Measurements from ENCODE around the gene SNAI3.

Gene SNAI3

DNA sequence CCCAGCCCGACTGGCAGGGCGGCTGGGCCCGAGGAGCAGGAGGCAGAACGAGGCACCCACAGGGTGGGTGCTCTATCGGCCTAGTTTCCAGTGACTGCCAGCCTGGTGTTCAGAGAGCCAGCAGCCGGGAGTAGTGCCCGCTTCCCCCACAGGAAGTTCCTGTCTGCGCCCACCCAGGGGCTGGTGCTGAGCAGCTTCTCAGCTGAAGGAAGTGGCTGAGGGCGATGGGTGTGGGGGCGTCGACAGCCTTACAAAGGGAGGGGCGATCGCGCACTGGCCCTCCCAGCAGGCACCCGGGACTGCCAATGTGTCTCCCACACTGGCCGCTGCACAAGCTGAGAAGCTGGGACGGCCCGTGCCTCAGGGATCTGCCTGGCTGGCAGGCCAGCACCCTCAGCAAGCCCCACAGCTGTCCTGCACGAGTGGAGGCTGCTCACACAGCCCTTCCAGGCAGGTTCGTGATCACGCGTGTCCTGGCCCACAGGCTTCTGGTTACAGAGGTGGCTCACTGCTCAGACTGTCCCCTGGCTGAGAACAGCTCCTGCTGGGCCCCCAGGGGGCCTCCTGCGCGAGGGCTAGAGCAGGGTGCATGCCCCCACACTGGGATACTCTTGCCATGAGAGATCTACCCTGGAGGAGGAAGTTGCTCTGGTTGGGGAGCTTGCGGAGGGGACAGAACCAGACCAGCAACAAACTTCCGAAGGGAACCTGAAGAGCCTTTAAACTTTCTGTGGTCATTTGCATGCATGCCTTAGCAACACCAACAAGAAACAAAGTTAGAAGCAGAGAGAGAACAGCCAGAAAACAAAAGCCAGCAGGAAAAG is 17.4 kb upstream of the SNAI3 start:
- TF ChIP-seq ZNF274 (IDR thresholded peaks at IDR 0.05; ENCODE audit: low read depth, low read length), result no peak
- H3K4me3 ChIP-seq (ENCODE audit: low read length), result peak overlapping the region; percentile 44; the same call in 1 of the 2 replicates

DNA sequence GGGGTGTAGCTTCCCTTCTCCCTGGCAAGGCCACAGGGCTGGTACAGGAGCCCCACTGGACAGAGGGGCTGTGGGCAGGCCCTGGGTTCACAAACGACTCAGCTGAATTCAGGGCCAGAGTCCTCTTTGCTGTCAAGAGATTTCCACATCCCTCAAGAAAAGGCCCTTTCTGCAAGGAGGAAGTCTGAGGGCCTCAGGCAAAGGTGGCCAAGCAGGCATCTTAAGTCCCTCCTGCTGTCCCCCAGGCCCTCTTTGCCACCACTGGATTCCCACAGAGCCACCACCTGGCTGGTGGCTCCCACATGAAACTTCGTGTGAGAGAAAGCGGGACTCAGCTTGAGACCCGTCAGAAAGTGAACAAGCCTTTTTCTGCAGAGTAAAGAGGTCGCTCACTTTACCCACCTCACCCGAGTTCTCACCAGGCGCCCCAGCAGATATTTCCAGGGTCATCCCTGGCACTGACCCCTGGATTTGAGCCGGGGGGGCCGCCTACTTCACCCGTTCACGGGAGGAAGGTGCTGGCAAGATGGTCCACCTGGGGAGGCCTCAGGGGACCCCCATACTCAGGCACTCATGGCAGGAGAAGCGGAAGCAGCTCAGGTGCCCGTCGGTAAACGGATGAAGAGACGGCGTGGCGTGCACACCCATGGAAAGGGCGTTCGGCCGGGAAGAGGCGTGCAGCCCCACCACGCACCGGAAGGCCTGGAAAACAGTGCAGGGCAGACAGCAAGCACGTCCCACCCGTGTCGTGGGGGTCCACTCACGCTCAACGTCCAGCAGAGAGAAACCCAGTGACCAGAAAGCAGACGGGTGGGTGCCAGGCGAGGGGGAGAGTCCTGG is 16.3 kb upstream of the SNAI3 start:
- peak overlapping the region; percentile 44; the same call in 1 of the 2 replicates for H3K4me3 ChIP-seq (ENCODE audit: low read length)
- TF ChIP-seq ZNF274 (IDR thresholded peaks at IDR 0.05; ENCODE audit: low read depth, low read length), result no peak

DNA sequence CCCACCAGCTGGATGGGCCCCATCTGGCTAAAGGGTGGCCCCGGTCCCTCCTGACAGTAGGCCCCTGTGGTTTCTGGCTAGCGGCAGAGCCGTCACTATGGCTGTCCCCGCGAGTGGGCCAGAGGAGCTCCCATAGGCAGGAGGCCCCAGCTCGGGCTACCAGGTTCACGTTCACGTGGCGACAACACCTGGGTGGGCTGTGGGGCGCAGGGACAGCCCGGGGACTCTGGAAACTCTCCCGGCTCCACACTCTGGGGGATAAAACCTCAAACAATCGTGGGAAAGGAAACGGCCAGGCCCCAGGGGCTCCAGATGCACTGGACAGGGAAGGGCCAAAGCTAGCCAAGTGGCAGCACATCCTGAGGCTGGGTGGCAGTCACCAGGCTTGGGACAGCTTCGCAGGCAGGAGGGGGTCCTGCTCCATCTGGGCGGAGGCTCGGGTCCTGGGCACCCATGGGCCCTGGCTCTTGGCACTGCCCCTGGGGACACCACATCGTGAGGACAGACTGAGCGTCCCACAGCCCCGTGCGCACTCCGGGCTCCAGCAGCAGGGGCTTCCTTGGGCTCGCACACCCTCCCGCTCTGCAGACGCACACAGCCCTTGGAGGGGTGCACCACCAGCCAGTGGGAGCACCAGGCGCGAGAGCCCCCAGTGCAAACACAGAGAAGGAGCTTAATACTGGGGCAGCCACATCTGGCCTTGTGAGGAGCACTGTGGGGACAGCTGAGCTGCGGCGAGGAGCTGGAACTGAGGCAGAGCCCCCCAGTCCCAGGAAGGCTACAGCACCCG is 15.5 kb upstream of the SNAI3 start:
- peak overlapping the region; percentile 24; the same call in 1 of the 2 replicates for H3K4me3 ChIP-seq (ENCODE audit: low read length)

DNA sequence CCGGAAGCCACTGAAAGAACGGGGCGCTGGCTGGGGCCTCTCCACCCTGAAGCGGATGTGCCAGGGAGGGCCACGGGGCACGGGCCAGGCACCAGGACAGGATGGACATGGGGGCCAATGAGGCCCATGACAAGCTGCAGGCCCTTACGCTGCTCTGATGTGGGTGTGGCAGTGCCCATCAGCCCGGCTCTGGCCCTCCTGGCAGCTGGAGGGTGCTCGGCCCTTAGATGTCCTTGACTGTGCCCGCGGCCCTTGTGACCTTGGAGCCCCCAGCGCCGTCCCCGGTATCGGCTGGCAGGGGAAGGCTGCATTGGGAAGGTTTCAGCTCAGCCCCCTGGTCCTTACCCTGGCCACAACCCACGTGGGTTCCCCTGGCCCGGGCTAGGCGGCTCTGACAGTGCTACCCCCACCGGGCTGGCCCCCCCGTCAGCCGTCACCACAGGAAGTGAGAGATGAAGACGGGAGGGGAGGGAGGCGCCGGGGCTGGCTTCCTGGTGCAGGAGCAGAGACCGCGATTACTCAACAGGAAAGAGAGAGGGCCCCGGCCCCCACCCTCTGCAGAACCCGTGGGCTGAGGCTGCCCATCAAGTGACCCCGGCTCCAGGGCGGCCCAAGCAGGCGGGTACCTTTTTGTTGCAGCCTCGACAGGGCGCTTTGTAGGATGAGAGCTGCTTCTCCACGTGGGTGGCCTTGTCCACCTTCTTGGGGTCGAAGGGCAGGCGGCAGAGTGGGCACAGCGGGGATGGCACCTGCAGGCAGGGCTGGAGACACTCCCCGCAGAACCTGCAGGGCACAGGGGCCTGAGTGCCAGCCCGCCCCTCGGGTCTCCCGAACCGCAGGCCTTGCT is 14.6 kb upstream of the SNAI3 start:
- no peak for TF ChIP-seq ZNF274 (IDR thresholded peaks at IDR 0.05; ENCODE audit: low read depth, low read length)
- H3K4me3 ChIP-seq (ENCODE audit: low read length), result peak overlapping the region; percentile 24; the same call in 1 of the 2 replicates

More for the DNA sequence above, 15.5 kb upstream of the SNAI3 start:
- TF ChIP-seq ZNF274 (IDR thresholded peaks at IDR 0.05; ENCODE audit: low read depth, low read length), result no peak

DNA sequence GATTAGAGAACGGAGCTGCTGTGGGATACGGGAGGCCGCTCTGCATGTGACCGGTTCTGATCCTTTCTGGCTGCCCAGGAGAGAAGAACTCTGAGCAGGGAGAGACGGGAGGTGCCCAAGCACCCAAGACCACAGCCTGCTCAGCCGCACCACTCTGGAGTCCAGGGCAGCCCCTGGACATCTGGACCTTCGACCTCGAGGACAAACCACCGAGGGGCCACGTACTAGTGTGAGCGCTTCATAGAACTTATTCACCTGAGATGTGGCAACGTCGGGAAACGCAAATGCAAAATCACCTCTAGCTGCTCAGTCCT is 14.0 kb upstream of the SNAI3 start:
- TF ChIP-seq ZNF274 (IDR thresholded peaks at IDR 0.05; ENCODE audit: low read depth, low read length), result no peak
- no peak overlapping the region; the same call in 1 of the 2 replicates for H3K4me3 ChIP-seq (ENCODE audit: low read length)

DNA sequence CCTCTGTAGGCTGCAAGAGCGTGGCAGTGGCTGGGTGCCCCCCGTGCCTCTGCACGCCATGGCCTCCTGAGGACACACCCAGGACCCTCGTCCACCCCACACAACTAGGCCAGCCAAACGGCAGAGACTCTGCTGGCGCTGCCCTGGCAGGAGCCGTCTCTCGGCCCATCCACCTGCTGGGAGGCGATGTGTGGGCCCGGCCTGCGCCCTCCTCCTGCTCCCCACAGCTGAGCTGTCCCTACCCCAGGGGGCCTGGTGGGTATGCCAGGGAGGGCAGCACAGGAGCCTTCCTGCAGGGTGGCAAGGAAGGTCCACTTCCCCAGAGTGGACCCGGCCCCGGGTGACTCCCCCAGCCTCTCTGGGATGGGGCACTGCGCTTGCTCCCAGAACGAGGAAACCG is 12.9 kb upstream of the SNAI3 start:
- no peak overlapping the region for H3K4me3 ChIP-seq (ENCODE audit: low read length)
- no peak for TF ChIP-seq ZNF274 (IDR thresholded peaks at IDR 0.05; ENCODE audit: low read depth, low read length)

DNA sequence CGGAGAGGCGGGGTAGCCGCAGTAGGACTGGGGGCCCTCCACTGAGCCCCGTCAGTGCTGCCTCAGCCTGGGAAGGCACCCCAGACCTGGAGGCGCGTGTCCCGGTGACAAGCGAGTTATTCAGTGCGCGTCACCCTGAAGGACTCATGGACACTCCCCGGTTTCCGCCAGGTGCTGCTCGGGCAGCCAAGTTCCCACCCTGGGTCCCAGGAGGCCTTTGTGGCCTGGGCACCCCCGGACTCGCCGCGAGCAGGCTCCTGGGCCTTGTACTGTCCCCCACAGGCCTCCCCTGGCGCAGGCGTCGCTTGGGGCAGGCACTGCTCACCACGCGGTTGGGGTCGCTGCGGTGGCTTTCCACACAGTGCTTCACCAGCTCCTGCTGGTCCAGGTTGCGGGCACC is 12.3 kb upstream of the SNAI3 start:
- TF ChIP-seq ZNF274 (IDR thresholded peaks at IDR 0.05; ENCODE audit: low read depth, low read length), result no peak
- H3K4me3 ChIP-seq (ENCODE audit: low read length), result no peak overlapping the region

DNA sequence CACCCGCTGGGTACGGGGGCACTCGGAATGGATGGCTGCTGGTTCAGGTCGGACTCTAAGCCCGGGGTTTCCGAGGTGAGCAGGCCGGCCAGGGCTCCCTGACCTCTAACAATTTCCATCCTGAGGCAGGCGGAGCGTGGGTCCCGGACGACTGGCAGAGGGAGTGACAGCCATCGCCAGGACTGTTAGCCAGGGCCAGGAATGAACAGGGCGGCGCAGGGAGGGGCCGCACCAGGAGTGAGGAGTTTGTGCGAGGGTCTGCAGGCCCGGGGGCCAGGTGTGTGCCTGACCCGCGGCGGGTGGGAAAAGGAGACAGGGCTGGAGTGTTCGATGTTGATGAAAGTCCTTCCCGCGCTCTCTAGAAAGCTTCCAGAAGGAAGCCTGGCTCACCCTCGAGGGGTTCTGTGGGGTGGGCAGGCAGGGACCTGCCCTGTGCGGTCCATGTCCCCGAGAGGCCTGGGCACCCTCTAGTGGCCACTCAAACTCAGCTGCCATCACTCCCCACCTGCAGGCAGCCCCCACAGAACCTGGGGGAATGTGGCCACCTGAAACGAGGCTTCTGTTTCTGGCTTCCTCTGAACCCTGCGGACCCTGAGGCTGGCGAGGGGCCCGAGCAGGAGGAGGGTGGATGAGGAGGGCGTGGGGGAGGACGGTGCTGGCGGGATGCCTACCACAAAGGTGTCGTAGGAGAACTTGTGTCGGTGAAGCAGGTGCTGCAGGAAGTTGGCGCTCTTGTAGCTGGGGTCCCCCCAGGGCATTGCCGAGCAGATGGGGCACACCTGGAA is 11.7 kb upstream of the SNAI3 start:
- no peak overlapping the region for H3K4me3 ChIP-seq (ENCODE audit: low read length)
- TF ChIP-seq ZNF274 (IDR thresholded peaks at IDR 0.05; ENCODE audit: low read depth, low read length), result no peak

DNA sequence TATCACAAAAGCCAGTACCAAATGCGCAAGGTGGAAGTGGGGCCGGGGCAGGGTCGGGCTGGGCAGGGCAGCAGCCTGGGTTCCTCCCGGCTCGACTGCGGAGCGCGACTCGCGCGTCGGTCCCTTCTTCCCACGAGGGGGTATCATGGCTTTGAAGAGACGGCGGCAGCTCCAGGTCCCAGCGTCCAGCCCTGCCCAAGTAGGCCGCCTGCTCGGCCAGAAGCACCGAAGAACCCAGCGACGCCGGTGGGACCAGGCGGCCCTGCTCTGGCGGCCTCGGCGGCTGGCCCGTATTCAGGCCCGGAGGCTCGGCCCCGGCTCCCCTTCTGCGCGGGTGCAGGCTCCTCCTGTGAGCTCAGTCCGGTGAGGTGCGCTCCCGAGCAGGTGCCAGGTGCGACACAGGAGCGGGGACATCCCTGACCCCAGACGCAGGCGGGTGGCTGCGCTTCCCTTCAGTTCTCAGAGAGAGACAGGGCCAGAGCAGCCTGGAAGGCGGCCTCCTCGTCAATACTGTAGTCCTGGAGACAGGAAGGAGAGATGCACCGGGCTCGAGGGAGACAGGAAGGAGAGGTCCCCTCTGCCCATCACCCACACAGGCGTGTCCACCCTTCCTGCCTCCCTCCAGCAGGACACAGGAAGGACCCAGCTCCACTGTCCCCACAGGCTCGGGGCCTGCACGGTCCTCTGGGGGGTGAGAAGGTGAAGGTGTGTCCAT is 11.0 kb upstream of the SNAI3 start:
- no peak overlapping the region for H3K4me3 ChIP-seq (ENCODE audit: low read length)
- TF ChIP-seq ZNF274 (IDR thresholded peaks at IDR 0.05; ENCODE audit: low read depth, low read length), result no peak

DNA sequence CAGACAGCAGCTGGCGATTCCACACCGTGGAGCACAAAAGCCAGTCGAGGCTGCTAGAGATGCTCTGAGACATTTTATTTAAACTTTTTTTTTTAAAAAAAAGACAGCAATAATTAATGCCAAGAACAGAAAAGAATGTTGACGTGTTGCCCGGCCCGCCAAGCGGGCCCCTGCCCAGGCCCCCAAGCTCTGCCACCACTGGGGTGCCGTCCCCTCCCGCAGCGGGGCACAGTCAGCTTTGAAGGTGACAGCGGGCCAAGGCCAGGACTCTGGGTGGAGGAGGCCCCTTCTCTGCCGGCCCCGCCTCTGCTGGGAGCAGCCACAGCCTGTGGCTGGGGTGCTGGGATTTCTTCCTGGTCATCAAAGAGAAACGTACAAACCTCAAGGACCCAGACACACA is 10.1 kb upstream of the SNAI3 start:
- TF ChIP-seq ZNF274 (IDR thresholded peaks at IDR 0.05; ENCODE audit: low read depth, low read length), result no peak
- no peak overlapping the region for H3K4me3 ChIP-seq (ENCODE audit: low read length)

DNA sequence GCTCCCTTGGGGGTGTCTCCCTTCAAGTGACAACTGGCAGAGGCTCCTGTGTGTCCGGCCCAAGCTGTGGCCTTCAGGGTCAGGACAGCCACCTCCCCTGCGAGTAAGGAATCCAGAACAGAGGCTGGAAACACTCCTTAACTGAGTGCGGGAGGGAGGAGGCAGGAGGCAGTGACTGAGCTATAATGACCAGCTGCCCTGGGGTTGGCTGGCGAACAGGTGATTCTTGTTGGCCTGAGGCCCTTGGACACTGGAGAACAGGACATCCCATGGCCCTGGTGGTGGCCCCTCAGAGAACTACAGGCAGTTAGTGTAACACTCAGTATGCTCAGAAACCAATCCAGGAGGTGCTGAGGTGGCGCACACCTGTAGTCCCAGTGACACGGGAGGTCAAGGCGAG is 9.4 kb upstream of the SNAI3 start:
- no peak for TF ChIP-seq ZNF274 (IDR thresholded peaks at IDR 0.05; ENCODE audit: low read depth, low read length)
- H3K4me3 ChIP-seq (ENCODE audit: low read length), result no peak overlapping the region

DNA sequence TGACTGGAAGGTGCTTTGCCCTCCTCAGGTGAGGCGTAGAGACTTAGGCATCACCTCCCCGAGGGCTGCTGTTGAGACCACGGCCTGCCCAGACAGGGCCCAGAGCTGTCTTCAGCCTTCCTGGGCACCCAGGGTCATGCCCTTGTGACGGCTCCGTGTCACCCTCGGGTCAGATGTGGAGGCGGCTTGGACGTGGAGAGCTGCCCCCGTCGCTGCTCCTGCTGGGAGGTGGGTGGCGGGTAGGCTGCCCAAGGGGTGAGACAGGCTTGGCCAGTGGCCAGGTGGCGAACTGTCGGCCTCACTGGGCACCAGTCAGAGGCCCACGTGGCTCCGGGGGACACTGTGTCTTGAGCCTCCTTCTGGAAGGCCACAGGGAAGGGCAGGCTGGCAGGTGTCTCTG is 8.9 kb upstream of the SNAI3 start:
- TF ChIP-seq ZNF274 (IDR thresholded peaks at IDR 0.05; ENCODE audit: low read depth, low read length), result no peak
- no peak overlapping the region for H3K4me3 ChIP-seq (ENCODE audit: low read length)

Data from GM08714 (cell line).